ENCODE data around the gene TMEM156. TPM values are rescaled to one million over a fixed set of nuclear protein-coding genes. Genes with fewer than 3 reads are reported as not detected.

The TMEM156 gene
- total and polyA plus RNA-seq, 7 donors, result 0.08 to 0.15 (median 0.10) TPM; not detected in 4

- Histone ChIP-seq H3K27me3 (ENCODE audit: insufficient read depth in 3 of 3, low read length in 2 of 3) (no peaks in the 10 kb centered on the region), H3K27ac (no peak overlapping the region), H3K4me1 (peaks cover 9% of the 10 kb centered on the region), H3K36me3 (ENCODE audit: insufficient read depth in 1 of 2, low read depth in 1 of 2) (no peaks in the 10 kb centered on the region), H3K4me3 (no peak overlapping the region), H3K9me3 (no peaks in the 10 kb centered on the region)
- DNase-seq (no peak), ATAC-seq (no peak)
- TF ChIP-seq, protein P1, sequence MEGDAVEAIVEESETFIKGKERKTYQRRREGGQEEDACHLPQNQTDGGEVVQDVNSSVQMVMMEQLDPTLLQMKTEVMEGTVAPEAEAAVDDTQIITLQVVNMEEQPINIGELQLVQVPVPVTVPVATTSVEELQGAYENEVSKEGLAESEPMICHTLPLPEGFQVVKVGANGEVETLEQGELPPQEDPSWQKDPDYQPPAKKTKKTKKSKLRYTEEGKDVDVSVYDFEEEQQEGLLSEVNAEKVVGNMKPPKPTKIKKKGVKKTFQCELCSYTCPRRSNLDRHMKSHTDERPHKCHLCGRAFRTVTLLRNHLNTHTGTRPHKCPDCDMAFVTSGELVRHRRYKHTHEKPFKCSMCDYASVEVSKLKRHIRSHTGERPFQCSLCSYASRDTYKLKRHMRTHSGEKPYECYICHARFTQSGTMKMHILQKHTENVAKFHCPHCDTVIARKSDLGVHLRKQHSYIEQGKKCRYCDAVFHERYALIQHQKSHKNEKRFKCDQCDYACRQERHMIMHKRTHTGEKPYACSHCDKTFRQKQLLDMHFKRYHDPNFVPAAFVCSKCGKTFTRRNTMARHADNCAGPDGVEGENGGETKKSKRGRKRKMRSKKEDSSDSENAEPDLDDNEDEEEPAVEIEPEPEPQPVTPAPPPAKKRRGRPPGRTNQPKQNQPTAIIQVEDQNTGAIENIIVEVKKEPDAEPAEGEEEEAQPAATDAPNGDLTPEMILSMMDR (IDR thresholded peaks at IDR 0.05), result no peak
- 77 to 83% (median 82%) methylated on average over 2 of the region's 2 CpGs for WGBS, 3 donors
- intact Hi-C loops (cut with DNase I), result no loop called here
Observed at GRCh38 chr4:39067031-39067430, 34.8 kb upstream of the TMEM156 start.

DNA sequence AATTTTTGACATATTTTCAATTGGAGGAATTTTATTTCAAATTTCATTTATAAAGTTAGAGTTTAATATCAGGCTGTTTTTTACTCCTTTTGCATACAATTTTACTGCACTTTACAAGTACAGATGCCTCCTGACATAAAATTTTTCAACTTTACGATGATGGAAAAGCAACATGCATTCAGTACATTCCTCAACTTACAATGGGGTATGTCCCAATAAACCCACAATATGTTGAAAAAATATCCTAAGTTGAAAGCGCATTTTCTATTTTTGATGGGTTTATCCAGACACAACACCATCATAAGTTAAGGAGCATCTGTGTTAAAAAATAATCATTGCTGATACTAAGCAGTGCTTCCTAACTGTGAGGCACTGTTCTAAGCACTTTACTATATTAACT lies 34.2 kb upstream of the TMEM156 start:
- TF ChIP-seq, protein P1 (IDR thresholded peaks at IDR 0.05), result no peak
- intact Hi-C loops (cut with DNase I), result no loop called here
- H3K27ac ChIP-seq, result no peak overlapping the region
- no peak overlapping the region for H3K4me3 ChIP-seq
- no peaks in the 10 kb centered on the region for H3K9me3 ChIP-seq
- no peaks in the 10 kb centered on the region for H3K36me3 ChIP-seq (ENCODE audit: insufficient read depth in 1 of 2, low read depth in 1 of 2)
- WGBS, 3 donors, result 99% methylated on average over 2 of the region's 2 CpGs
- DNase-seq (no peak), ATAC-seq (no peak)
- H3K4me1 ChIP-seq, result peaks cover 9% of the 10 kb centered on the region
- no peaks in the 10 kb centered on the region for H3K27me3 ChIP-seq (ENCODE audit: insufficient read depth in 3 of 3, low read length in 2 of 3)

DNA sequence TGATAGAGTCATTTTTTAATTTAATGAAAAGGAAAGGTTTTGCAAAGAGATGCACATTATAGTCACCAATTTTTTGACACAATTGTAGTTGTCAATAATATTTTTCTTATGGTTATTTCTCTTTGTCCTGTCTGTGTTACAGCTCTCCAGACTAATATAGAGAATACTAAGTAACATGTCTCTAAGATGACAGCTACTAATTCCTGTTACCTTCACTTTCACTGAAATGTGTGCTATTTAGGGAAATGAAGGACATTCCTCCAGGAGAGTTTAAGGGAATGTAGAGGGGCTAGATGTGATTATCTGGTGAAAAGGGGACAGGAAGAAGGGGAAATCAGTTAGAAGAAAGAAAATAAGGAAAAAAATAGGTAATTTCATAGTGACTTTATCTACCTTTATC lies 31.2 kb upstream of the TMEM156 start:
- H3K27me3 ChIP-seq (ENCODE audit: insufficient read depth in 3 of 3, low read length in 2 of 3), result no peaks in the 10 kb centered on the region
- intact Hi-C loops (cut with DNase I), result no loop called here
- TF ChIP-seq, protein P1 (IDR thresholded peaks at IDR 0.05), result no peak
- no peak overlapping the region for H3K27ac ChIP-seq
- DNase-seq (no peak), ATAC-seq (no peak)
- H3K4me3 ChIP-seq, result no peak overlapping the region
- H3K9me3 ChIP-seq, result no peaks in the 10 kb centered on the region
- H3K4me1 ChIP-seq, result peaks cover 9% of the 10 kb centered on the region
- H3K36me3 ChIP-seq (ENCODE audit: insufficient read depth in 1 of 2, low read depth in 1 of 2), result no peaks in the 10 kb centered on the region

DNA sequence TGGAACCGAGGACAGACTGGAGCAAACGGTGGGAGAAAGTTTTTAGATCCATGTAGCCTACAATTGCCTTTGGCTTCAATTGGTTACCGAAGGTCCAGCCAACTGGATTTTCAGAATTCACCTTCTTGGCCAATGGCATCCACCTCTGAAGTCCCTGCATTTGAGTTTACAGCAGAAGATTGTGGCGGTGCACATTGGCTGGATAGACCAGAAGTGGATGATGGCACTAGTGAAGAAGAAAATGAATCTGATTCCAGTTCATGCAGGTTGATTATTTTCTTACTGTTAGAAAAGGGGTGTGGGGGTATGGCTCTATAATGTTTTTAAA lies 30.5 kb upstream of the TMEM156 start:
- intact Hi-C loops (cut with DNase I), result no loop called here

More for the DNA sequence above, 30.5 kb upstream of the TMEM156 start:
- H3K9me3 ChIP-seq, result no peaks in the 10 kb centered on the region
- H3K27ac ChIP-seq, result no peak overlapping the region
- H3K36me3 ChIP-seq (ENCODE audit: insufficient read depth in 1 of 2, low read depth in 1 of 2), result no peaks in the 10 kb centered on the region
- H3K4me1 ChIP-seq, result peaks cover 9% of the 10 kb centered on the region
- no peak for DNase-seq
- H3K27me3 ChIP-seq (ENCODE audit: insufficient read depth in 3 of 3, low read length in 2 of 3), result no peaks in the 10 kb centered on the region
- WGBS, 3 donors, result 66 to 76% (median 68%) methylated on average over 4 of the region's 4 CpGs
- TF ChIP-seq, protein P1 (IDR thresholded peaks at IDR 0.05), result no peak
- ATAC-seq, result no peak
- no peak overlapping the region for H3K4me3 ChIP-seq
